Measurements from ENCODE around the gene EIF4G3.

The EIF4G3 gene

GRCh38 chr1:21069549-21069948, 107.1 kb downstream of the EIF4G3 start:
- TF ChIP-seq CTCF (conservative IDR thresholded peaks at IDR 0.05): no peak
- no peak for TF ChIP-seq ZFX (IDR thresholded peaks at IDR 0.05)
- H3K27ac ChIP-seq: no peak overlapping the region

GRCh38 chr1:21068937-21069336, 107.8 kb downstream of the EIF4G3 start:
- no peak for TF ChIP-seq CTCF (conservative IDR thresholded peaks at IDR 0.05)
- TF ChIP-seq ZFX (IDR thresholded peaks at IDR 0.05): no peak
- no peak overlapping the region for H3K27ac ChIP-seq

GRCh38 chr1:21067551-21068227, 109.0 kb downstream of the EIF4G3 start:
- H3K27ac ChIP-seq: no peak overlapping the region
- TF ChIP-seq ZFX (IDR thresholded peaks at IDR 0.05): no peak
- TF ChIP-seq CTCF (conservative IDR thresholded peaks at IDR 0.05): no peak

GRCh38 chr1:21066356-21067012, 110.2 kb downstream of the EIF4G3 start:
- no peak for TF ChIP-seq ZFX (IDR thresholded peaks at IDR 0.05)
- TF ChIP-seq CTCF (conservative IDR thresholded peaks at IDR 0.05): no peak
- H3K27ac ChIP-seq: no peak overlapping the region

- TF ChIP-seq CTCF (conservative IDR thresholded peaks at IDR 0.05): no peak
- no peak for TF ChIP-seq ZFX (IDR thresholded peaks at IDR 0.05)
- H3K27ac ChIP-seq: no peak overlapping the region
Measured at GRCh38 chr1:21065851-21066250, 110.8 kb downstream of the EIF4G3 start.

GRCh38 chr1:21064057-21064456, 112.6 kb downstream of the EIF4G3 start:
- no peak overlapping the region for H3K27ac ChIP-seq
- TF ChIP-seq CTCF (conservative IDR thresholded peaks at IDR 0.05) (no peak), ZFX (IDR thresholded peaks at IDR 0.05) (no peak)

GRCh38 chr1:21060523-21060922, 116.2 kb downstream of the EIF4G3 start:
- H3K27ac ChIP-seq: no peak overlapping the region
- TF ChIP-seq ZFX (IDR thresholded peaks at IDR 0.05) (no peak), CTCF (conservative IDR thresholded peaks at IDR 0.05) (no peak)

Data from C4-2B (cell line).